IPS-11a (cell line): ENCODE results near the gene MORN5.
A peak's percentile ranks its signal among the peaks of the same experiment; 100 is the strongest.
"Not testable (repeated sequence)": the region's sequence is repeated elsewhere in the genome, so short reads cannot be mapped to it uniquely, and the experiment has no call there.

Experiments used
- H3K4me3 ChIP-seq: one replicate; pipeline ENCODE4 v1.5.1; 2013; ENCODE audit warnings: low read depth, low read length, control low read depth

The MORN5 gene

GRCh38 chr9:122159026-122159924, at the start of gene MORN5, which contains the start of gene NDUFA8:
MORN5 (plus strand) TSS chr9:122159908; CDS start chr9:122159973, 65 bp downstream.
NDUFA8 (minus strand) TSS chr9:122159779; CDS start chr9:122159677, 102 bp downstream.
- peak within 1 kb of the TSS; percentile 75 for H3K4me3 ChIP-seq

- no peak overlapping the region for H3K4me3 ChIP-seq
Measured at GRCh38 chr9:122110100-122110833, 49.4 kb upstream of the MORN5 start.

- H3K4me3 ChIP-seq: no peak overlapping the region
Measured at GRCh38 chr9:122111413-122112085, 48.2 kb upstream of the MORN5 start.

- no peak overlapping the region for H3K4me3 ChIP-seq
Measured at GRCh38 chr9:122112238-122112637, 47.5 kb upstream of the MORN5 start.

GRCh38 chr9:122113574-122113973, 46.1 kb upstream of the MORN5 start:
- no peak overlapping the region for H3K4me3 ChIP-seq

GRCh38 chr9:122115176-122116035, 44.3 kb upstream of the MORN5 start:
- no peak overlapping the region for H3K4me3 ChIP-seq

GRCh38 chr9:122116040-122116439, 43.7 kb upstream of the MORN5 start:
- no peak overlapping the region for H3K4me3 ChIP-seq

- no peak overlapping the region for H3K4me3 ChIP-seq
Measured at GRCh38 chr9:122116448-122117173, 43.1 kb upstream of the MORN5 start.

- H3K4me3 ChIP-seq: not testable (repeated sequence)
Measured at GRCh38 chr9:122117241-122117640, 42.5 kb upstream of the MORN5 start.

- no peak overlapping the region for H3K4me3 ChIP-seq
Measured at GRCh38 chr9:122118343-122119165, 41.2 kb upstream of the MORN5 start.

GRCh38 chr9:122119166-122119521, 40.6 kb upstream of the MORN5 start:
- H3K4me3 ChIP-seq: no peak overlapping the region

- no peak overlapping the region for H3K4me3 ChIP-seq
Measured at GRCh38 chr9:122119721-122120120, 40.0 kb upstream of the MORN5 start.

- H3K4me3 ChIP-seq: no peak overlapping the region
Measured at GRCh38 chr9:122120316-122121071, 39.2 kb upstream of the MORN5 start.

- H3K4me3 ChIP-seq: no peak overlapping the region
Measured at GRCh38 chr9:122121391-122121790, 38.3 kb upstream of the MORN5 start.

- no peak overlapping the region for H3K4me3 ChIP-seq
Measured at GRCh38 chr9:122121931-122122330, 37.8 kb upstream of the MORN5 start.

GRCh38 chr9:122122468-122122867, 37.2 kb upstream of the MORN5 start:
- no peak overlapping the region for H3K4me3 ChIP-seq

- no peak overlapping the region for H3K4me3 ChIP-seq
Measured at GRCh38 chr9:122122903-122123632, 36.6 kb upstream of the MORN5 start.

GRCh38 chr9:122124048-122124447, 35.7 kb upstream of the MORN5 start:
- H3K4me3 ChIP-seq: no peak overlapping the region
